T-cell (primary cell): ENCODE measurements around the gene PPIL6. TPM values are rescaled to one million over a fixed set of nuclear protein-coding genes. Genes with fewer than 3 reads are reported as not detected.
"Not testable (repeated sequence)": the region's sequence is repeated elsewhere in the genome, so short reads cannot be mapped to it uniquely, and the experiment has no call there.

Experiments
- ATAC-seq, 4 experiments: fragments of 200-7000 bp in 3 of 4; fragments of 150-1000 bp in 1 of 4; cut with Tn5 transposase; replicated peaks in 1 of 4; 1 replicate in 3 of 4; 2 replicates in 1 of 4; pipeline ENCODE4 v1.10.0; 2021; ENCODE audit warnings: moderate library complexity in 3 of 4, mild to moderate bottlenecking in 2 of 4, moderate number of reproducible peaks in 1 of 4
- CTCF ChIA-PET, 2 donors: fragments of 300-600 bp; sonication (Branson Sonifier 250); formaldehyde crosslinking; loops; one replicate each; lab custom pipeline; 2022; ENCODE audit warnings: antibody characterized with exemption in 2 of 2; lab: Charles Lee
- POLR2A ChIA-PET, 2 donors: fragments of 300-600 bp; sonication (Branson Sonifier 250); formaldehyde crosslinking; loops; one replicate each; lab custom pipeline; 2022; ENCODE audit warnings: antibody characterized with exemption in 2 of 2; lab: Charles Lee
- DNase-seq, 35 experiments: peaks; one replicate each; pipeline versions ENCODE4 v3.0.0 to v3.0.0-alpha.2; 2013 to 2023
- H3K27ac ChIP-seq: one replicate; pipeline ENCODE4 v1.5.1; 2013; ENCODE audit warnings: low read length
- H3K27me3 ChIP-seq, 2 experiments: replicated peaks in 1 of 2; 1 replicate in 1 of 2; 2 replicates in 1 of 2; pipeline versions ENCODE4 v1.6.1 to v1.7.0; 2013; ENCODE audit warnings: low read length in 1 of 2, mixed read lengths in 1 of 2; ENCODE audit not compliant: control insufficient read depth in 2 of 2, insufficient read depth in 2 of 2; ENCODE audit errors: extremely low read depth in 1 of 2
- H3K36me3 ChIP-seq, 2 donors: 1 replicate in 1 of 2; 2 replicates in 1 of 2; pipeline versions ENCODE4 v1.6.1 to v1.7.0; 2013; ENCODE audit warnings: low read length in 1 of 2; ENCODE audit not compliant: control insufficient read depth in 2 of 2, insufficient read depth in 1 of 2; ENCODE audit errors: extremely low read depth in 1 of 2
- H3K4me1 ChIP-seq, 2 experiments: 1 replicate in 1 of 2; 2 replicates in 1 of 2; pipeline versions ENCODE4 v1.6.1 to v1.7.0; 2013; ENCODE audit warnings: low read length in 2 of 2, mixed read lengths in 1 of 2; ENCODE audit not compliant: insufficient read depth in 2 of 2, control insufficient read depth in 1 of 2; ENCODE audit errors: extremely low read depth in 1 of 2
- H3K4me3 ChIP-seq, 2 donors: 1 replicate in 1 of 2; 2 replicates in 1 of 2; pipeline versions ENCODE4 v1.5.1 to v1.7.0; 2013; ENCODE audit warnings: mild to moderate bottlenecking in 2 of 2, low read length in 1 of 2, moderate library complexity in 1 of 2; ENCODE audit not compliant: control insufficient read depth in 1 of 2; ENCODE audit errors: extremely low read depth in 1 of 2
- H3K9me3 ChIP-seq: 2 replicates; pipeline ENCODE4 v1.7.0; 2013
- H3K27ac Mint-ChIP-seq, 2 donors: one replicate each; pipeline ENCODE4 v1.8.0; 2020 to 2021; ENCODE audit warnings: mild to moderate bottlenecking in 2 of 2, mixed read lengths in 2 of 2
- H3K27me3 Mint-ChIP-seq, 2 donors: one replicate each; pipeline ENCODE4 v1.8.0; 2021 to 2022; ENCODE audit warnings: mixed read lengths in 2 of 2
- H3K36me3 Mint-ChIP-seq: one replicate; pipeline ENCODE4 v1.8.0; 2021; ENCODE audit warnings: mixed read lengths
- H3K4me1 Mint-ChIP-seq, 3 donors: one replicate each; pipeline ENCODE4 v1.8.0; 2020 to 2022; ENCODE audit warnings: mixed read lengths in 3 of 3, mild to moderate bottlenecking in 1 of 3
- H3K4me3 Mint-ChIP-seq, 3 donors: one replicate each; pipeline ENCODE4 v1.8.0; 2020 to 2022; ENCODE audit warnings: mild to moderate bottlenecking in 3 of 3, mixed read lengths in 3 of 3, moderate library complexity in 3 of 3
- H3K9me3 Mint-ChIP-seq, 3 donors: one replicate each; pipeline ENCODE4 v1.8.0; 2020 to 2022; ENCODE audit warnings: mixed read lengths in 3 of 3
- WGBS: methylation state at CpG from one replicate; pipeline ENCODE4 v1.1.5; 2013; ENCODE audit warnings: missing lambda C conversion rate; ENCODE audit not compliant: insufficient coverage; 5-methylcytosine and 5-hydroxymethylcytosine counted together
- total RNA-seq, 35 experiments: library from RNA in 6 of 35; stranded (reverse) in 6 of 35; fragments of 120-200 nt in 1 of 35; gene quantifications; one replicate each; pipeline versions ENCODE4 v1.2.1 to v1.2.4 and lab custom pipeline; 2013 to 2026

PPIL6 gene
- total RNA-seq, 5 donors from 2014 or later (not counting 1 experiment from before 2014, with no cell fraction given), result 0.07 to 1.5 (median 0.38) TPM

- H3K27ac Mint-ChIP-seq, result no peak overlapping the region
- POLR2A ChIA-PET, result interaction anchor here (0.6 to 1.4 kb wide), 4 partner anchors 9 to 233 kb away, joined by 3 to 6 read pairs (median 5); partner anchors contain the start of gene CD164 (in 1 of the 2)
- no peak overlapping the region for H3K27ac ChIP-seq
- no peak for ATAC-seq
- DNase-seq, result no peak
- peaks cover 0 to 82% of the 10 kb centered on the region in 2 donors for H3K36me3 ChIP-seq
- H3K4me3 Mint-ChIP-seq, result no peak overlapping the region
- peaks cover 71% of the 10 kb centered on the region for H3K36me3 Mint-ChIP-seq
- peaks cover 4 to 14% of the 10 kb centered on the region in 2 experiments for H3K4me1 ChIP-seq
- no peaks in the 10 kb centered on the region for H3K9me3 ChIP-seq
- H3K4me3 ChIP-seq, result no peak overlapping the region
- no peaks in the 10 kb centered on the region for H3K9me3 Mint-ChIP-seq
- WGBS, result no CpG with 5 or more reads among the region's 1 CpG
- CTCF ChIA-PET, result interaction anchor here in 1 of 2 donors (1.2 to 1.4 kb wide), 3 partner anchors 9 to 17 kb away, joined by 3 to 10 read pairs (median 4); partner anchors contain the start of gene CD164
- H3K27me3 Mint-ChIP-seq, result no peaks in the 10 kb centered on the region
- H3K27me3 ChIP-seq, result no peaks in the 10 kb centered on the region
- peaks cover 55 to 57% (median 56%) of the 10 kb centered on the region in 3 donors for H3K4me1 Mint-ChIP-seq
Observed at GRCh38 chr6:109370336-109370735, 70.1 kb downstream of the PPIL6 start.

GRCh38 chr6:109369728-109370127 is 70.7 kb downstream of the PPIL6 start:
- H3K4me1 ChIP-seq, result peaks cover 4 to 14% of the 10 kb centered on the region in 2 experiments
- Mint-ChIP-seq H3K27me3 (no peaks in the 10 kb centered on the region), H3K4me3 (no peak overlapping the region), H3K27ac (no peak overlapping the region), H3K9me3 (no peaks in the 10 kb centered on the region), H3K36me3 (peaks cover 70% of the 10 kb centered on the region), H3K4me1 (peaks cover 49 to 55% (median 55%) of the 10 kb centered on the region in 3 donors)
- no CpG with 5 or more reads among the region's 4 CpGs for WGBS
- ATAC-seq (no peak), DNase-seq (no peak)
- H3K27ac ChIP-seq, result no peak overlapping the region
- peaks cover 0 to 81% of the 10 kb centered on the region in 2 donors for H3K36me3 ChIP-seq
- no peak overlapping the region for H3K4me3 ChIP-seq
- no peaks in the 10 kb centered on the region for H3K9me3 ChIP-seq
- no peaks in the 10 kb centered on the region for H3K27me3 ChIP-seq
- ChIA-PET CTCF (interaction anchor here in 1 of 2 donors (1.2 to 1.4 kb wide), 3 partner anchors 10 to 18 kb away, joined by 3 to 10 read pairs (median 4); partner anchors contain the start of gene CD164), POLR2A (interaction anchor here in 1 of 2 donors (1.4 kb wide), 2 partner anchors 12 to 13 kb away, joined by 5 to 6 read pairs; partner anchors contain the start of gene CD164)

- H3K9me3 Mint-ChIP-seq, H3K4me1 ChIP-seq, H3K9me3 ChIP-seq, H3K27me3 Mint-ChIP-seq, CTCF ChIA-PET, H3K27ac ChIP-seq, ATAC-seq, DNase-seq, POLR2A ChIA-PET, H3K4me3 Mint-ChIP-seq, H3K27me3 ChIP-seq, H3K4me3 ChIP-seq: not testable (repeated sequence)
- peak overlapping the region; percentile 10 to 16 for H3K27ac Mint-ChIP-seq
- WGBS, result no CpG with 5 or more reads among the region's 5 CpGs
- peaks cover 36 to 39% (median 38%) of the 10 kb centered on the region in 3 donors for H3K4me1 Mint-ChIP-seq
- H3K36me3 Mint-ChIP-seq, result peaks cover 77% of the 10 kb centered on the region
- peaks cover 4 to 74% of the 10 kb centered on the region in 2 donors for H3K36me3 ChIP-seq
Observed at GRCh38 chr6:109364382-109365078, 75.9 kb downstream of the PPIL6 start.

- ChIA-PET CTCF (no interaction called here), POLR2A (interaction anchor here in 1 of 2 donors (0.6 kb wide), 1 partner anchor 21 kb away, joined by 6 read pairs; no protein-coding TSS in a partner anchor)
- H3K4me3 Mint-ChIP-seq, result no peak overlapping the region
- no peak overlapping the region for H3K27ac ChIP-seq
- peaks cover 80% of the 10 kb centered on the region for H3K36me3 Mint-ChIP-seq
- no CpG with 5 or more reads among the region's 2 CpGs for WGBS
- no peaks in the 10 kb centered on the region for H3K9me3 ChIP-seq
- no peaks in the 10 kb centered on the region for H3K27me3 Mint-ChIP-seq
- H3K36me3 ChIP-seq, result peaks cover 4 to 72% of the 10 kb centered on the region in 2 donors
- DNase-seq (no peak), ATAC-seq (no peak)
- H3K4me3 ChIP-seq, result no peak overlapping the region
- no peaks in the 10 kb centered on the region for H3K9me3 Mint-ChIP-seq
- peaks cover 37 to 38% (median 37%) of the 10 kb centered on the region in 3 donors for H3K4me1 Mint-ChIP-seq
- no peaks in the 10 kb centered on the region for H3K27me3 ChIP-seq
- no peaks in the 10 kb centered on the region for H3K4me1 ChIP-seq
- peak overlapping the region; percentile 10 to 16 for H3K27ac Mint-ChIP-seq
Observed at GRCh38 chr6:109363753-109364152, 76.7 kb downstream of the PPIL6 start.

- Mint-ChIP-seq H3K27ac (no peak overlapping the region), H3K4me3 (no peak overlapping the region), H3K36me3 (peaks cover 83% of the 10 kb centered on the region), H3K9me3 (no peaks in the 10 kb centered on the region), H3K4me1 (peaks cover 35 to 37% (median 36%) of the 10 kb centered on the region in 3 donors), H3K27me3 (no peaks in the 10 kb centered on the region)
- H3K4me3 ChIP-seq, result no peak overlapping the region
- H3K9me3 ChIP-seq, result no peaks in the 10 kb centered on the region
- DNase-seq (no peak), ATAC-seq (peak in 1 of 4 experiments; percentile 28)
- H3K36me3 ChIP-seq, result peaks cover 4 to 71% of the 10 kb centered on the region in 2 donors
- H3K4me1 ChIP-seq, result no peaks in the 10 kb centered on the region
- 100% methylated on average over 4 of the region's 7 CpGs for WGBS
- H3K27ac ChIP-seq, result no peak overlapping the region
- POLR2A ChIA-PET, result interaction anchor here in 1 of 2 donors (0.8 kb wide), 1 partner anchor 98 kb away, joined by 6 read pairs; no protein-coding TSS in a partner anchor
- H3K27me3 ChIP-seq, result no peaks in the 10 kb centered on the region
- CTCF ChIA-PET, result interaction anchor here in 1 of 2 donors (1.5 kb wide), 1 partner anchor 11 kb away, joined by 4 read pairs; no protein-coding TSS in a partner anchor
Observed at GRCh38 chr6:109362102-109362884, 78.1 kb downstream of the PPIL6 start.

GRCh38 chr6:109360791-109361190 is 79.6 kb downstream of the PPIL6 start:
- H3K36me3 ChIP-seq, result peaks cover 4 to 70% of the 10 kb centered on the region in 2 donors
- Mint-ChIP-seq H3K4me3 (no peak overlapping the region), H3K36me3 (peaks cover 86% of the 10 kb centered on the region), H3K27ac (no peak overlapping the region), H3K9me3 (peaks cover 0 to 6% (median 0%) of the 10 kb centered on the region in 3 donors), H3K27me3 (no peaks in the 10 kb centered on the region), H3K4me1 (peaks cover 23 to 31% (median 30%) of the 10 kb centered on the region in 3 donors)
- H3K4me1 ChIP-seq, result no peaks in the 10 kb centered on the region
- no peaks in the 10 kb centered on the region for H3K9me3 ChIP-seq
- CTCF ChIA-PET, result no interaction called here
- H3K27ac ChIP-seq, result no peak overlapping the region
- ATAC-seq (no peak), DNase-seq (no peak)
- H3K4me3 ChIP-seq, result no peak overlapping the region
- POLR2A ChIA-PET, result no interaction called here
- H3K27me3 ChIP-seq, result no peaks in the 10 kb centered on the region
